H9 (cell line): ENCODE measurements around the gene RNF148. TPM values are rescaled to one million over a fixed set of nuclear protein-coding genes. Genes with fewer than 3 reads are reported as not detected.

ENCODE experiments used
- DNase-seq: peaks from one replicate; pipeline ENCODE4 v3.0.0-alpha.2; 2017
- H2AFZ ChIP-seq: one replicate; pipeline ENCODE4 v1.6.1; 2013; ENCODE audit warnings: mild to moderate bottlenecking, low read length, control low read depth, moderate library complexity
- H2AK5ac ChIP-seq: 2 replicates; pipeline ENCODE4 v1.6.1; 2013; ENCODE audit warnings: low read length, control low read depth, mixed read lengths; ENCODE audit not compliant: insufficient read length
- H2BK120ac ChIP-seq: one replicate; pipeline ENCODE4 v1.6.1; 2013; ENCODE audit warnings: low read depth, mild to moderate bottlenecking, low read length, control low read depth, inconsistent platforms; ENCODE audit not compliant: poor library complexity, severe bottlenecking
- H2BK12ac ChIP-seq: 2 replicates; pipeline ENCODE4 v1.6.1; 2013; ENCODE audit warnings: low read length, control low read depth, mixed read lengths, low read depth; ENCODE audit not compliant: insufficient read length
- H2BK15ac ChIP-seq: 2 replicates; pipeline ENCODE4 v1.6.1; 2013; ENCODE audit warnings: low read depth, low read length, control low read depth
- H2BK20ac ChIP-seq: one replicate; pipeline ENCODE4 v1.6.1; 2013; ENCODE audit warnings: low read depth, mild to moderate bottlenecking, low read length, control low read depth, inconsistent platforms; ENCODE audit not compliant: poor library complexity, severe bottlenecking
- H2BK5ac ChIP-seq: 2 replicates; pipeline ENCODE4 v1.6.1; 2013; ENCODE audit warnings: low read length, control low read depth, mixed read lengths; ENCODE audit not compliant: insufficient read length
- H3K14ac ChIP-seq: 2 replicates; pipeline ENCODE4 v1.6.1; 2013; ENCODE audit warnings: low read length, control low read depth; ENCODE audit not compliant: insufficient read depth
- H3K18ac ChIP-seq: 2 replicates; pipeline ENCODE4 v1.6.1; 2013; ENCODE audit warnings: low read depth, mild to moderate bottlenecking, mixed read lengths, low read length, control low read depth; ENCODE audit not compliant: insufficient read length
- H3K23ac ChIP-seq: 2 replicates; pipeline ENCODE4 v1.6.1; 2013; ENCODE audit warnings: low read length, control low read depth, mixed read lengths, low read depth; ENCODE audit not compliant: insufficient read length
- H3K23me2 ChIP-seq: 2 replicates; pipeline ENCODE4 v1.6.1; 2013; ENCODE audit warnings: low read depth, mild to moderate bottlenecking, mixed read lengths, low read length, control low read depth; ENCODE audit not compliant: insufficient read length, poor library complexity, severe bottlenecking
- H3K27ac ChIP-seq: 2 replicates; pipeline ENCODE4 v1.5.1; 2013; ENCODE audit warnings: low read length, control low read depth, mixed read lengths, low read depth; ENCODE audit not compliant: insufficient read length
- H3K27me3 ChIP-seq: 2 replicates; pipeline ENCODE4 v1.6.1; 2013; ENCODE audit warnings: low read length, control low read depth, inconsistent platforms; ENCODE audit not compliant: insufficient read depth
- H3K4ac ChIP-seq: 2 replicates; pipeline ENCODE4 v1.6.1; 2013; ENCODE audit warnings: low read depth, mild to moderate bottlenecking, control low read depth, inconsistent platforms, low read length, moderate library complexity
- H3K4me1 ChIP-seq: 2 replicates; pipeline ENCODE4 v1.6.1; 2013; ENCODE audit warnings: low read length, control low read depth, inconsistent platforms; ENCODE audit not compliant: insufficient read depth
- H3K4me2 ChIP-seq: 2 replicates; pipeline ENCODE4 v1.6.1; 2013; ENCODE audit warnings: low read length, control low read depth, mixed read lengths; ENCODE audit not compliant: insufficient read length, insufficient read depth
- H3K56ac ChIP-seq: 2 replicates; pipeline ENCODE4 v1.6.1; 2013; ENCODE audit warnings: low read depth, mild to moderate bottlenecking, mixed read lengths, low read length, control low read depth; ENCODE audit not compliant: insufficient read length
- H3K79me1 ChIP-seq: 2 replicates; pipeline ENCODE4 v1.6.1; 2013; ENCODE audit warnings: low read depth, mild to moderate bottlenecking, moderate library complexity, low read length, control low read depth, inconsistent platforms; ENCODE audit not compliant: insufficient read depth, poor library complexity, severe bottlenecking
- H3K79me2 ChIP-seq: 2 replicates; pipeline ENCODE4 v1.6.1; 2013; ENCODE audit warnings: low read length, control low read depth, inconsistent platforms; ENCODE audit not compliant: insufficient read depth
- H3K9ac ChIP-seq: 2 replicates; pipeline ENCODE4 v1.6.1; 2013; ENCODE audit warnings: low read length, control low read depth, mixed read lengths; ENCODE audit not compliant: insufficient read length; ENCODE audit errors: extremely low read depth
- H3K9me3 ChIP-seq: one replicate; pipeline ENCODE4 v1.6.1; 2013; ENCODE audit warnings: low read depth, low read length, inconsistent platforms; ENCODE audit not compliant: control insufficient read depth
- H3T11ph ChIP-seq: one replicate; pipeline ENCODE4 v1.6.1; 2013; ENCODE audit warnings: mild to moderate bottlenecking, low read length, control low read depth, inconsistent platforms
- H4K20me1 ChIP-seq: one replicate; pipeline ENCODE4 v1.6.1; 2013; ENCODE audit not compliant: control insufficient read depth, insufficient read length, insufficient read depth
- H4K5ac ChIP-seq: 2 replicates; pipeline ENCODE4 v1.6.1; 2013; ENCODE audit warnings: low read depth, mild to moderate bottlenecking, mixed read lengths, low read length, control low read depth; ENCODE audit not compliant: insufficient read length
- H4K8ac ChIP-seq: replicated peaks from 2 replicates; pipeline ENCODE4 v1.6.1; 2013; ENCODE audit warnings: low read length, control low read depth, mixed read lengths, low read depth; ENCODE audit not compliant: insufficient read length
- H4K91ac ChIP-seq: 2 replicates; pipeline ENCODE4 v1.6.1; 2013; ENCODE audit warnings: low read depth, mild to moderate bottlenecking, moderate library complexity, mixed read lengths, low read length, control low read depth; ENCODE audit not compliant: insufficient read length
- H3K27ac Mint-ChIP-seq, 3 experiments: 2 replicates in 2 of 3; 3 replicates in 1 of 3; pipeline ENCODE4 v1.8.0; 2020 to 2021; ENCODE audit warnings: mixed read lengths in 3 of 3, mild to moderate bottlenecking in 1 of 3, moderate library complexity in 1 of 3
- H3K27me3 Mint-ChIP-seq: 2 replicates; pipeline ENCODE4 v1.8.0; 2021; ENCODE audit warnings: low read depth, mild to moderate bottlenecking, moderate library complexity, mixed read lengths
- H3K36me3 Mint-ChIP-seq, 3 experiments: 2 replicates in 2 of 3; 3 replicates in 1 of 3; pipeline ENCODE4 v1.8.0; 2020 to 2021; ENCODE audit warnings: low read depth in 3 of 3, mixed read lengths in 3 of 3; ENCODE audit not compliant: insufficient read depth in 1 of 3
- H3K4me1 Mint-ChIP-seq, 2 experiments: 2 replicates each; pipeline ENCODE4 v1.8.0; 2020; ENCODE audit warnings: mixed read lengths in 2 of 2
- H3K4me3 Mint-ChIP-seq, 2 experiments: 2 replicates in 1 of 2; 3 replicates in 1 of 2; pipeline ENCODE4 v1.8.0; 2020 to 2021; ENCODE audit warnings: mild to moderate bottlenecking in 2 of 2, mixed read lengths in 2 of 2, moderate library complexity in 1 of 2
- H3K9me3 Mint-ChIP-seq, 2 experiments: 2 replicates in 1 of 2; 3 replicates in 1 of 2; pipeline ENCODE4 v1.8.0; 2020; ENCODE audit warnings: mild to moderate bottlenecking in 2 of 2, mixed read lengths in 2 of 2, moderate library complexity in 1 of 2
- CTCF ChIP-seq: fragments of 200-600 bp; sonication (generic); conservative IDR thresholded peaks from 3 replicates; pipeline ENCODE4 v1.8.0; 2021; ENCODE audit warnings: antibody characterized with exemption, mild to moderate bottlenecking
- total RNA-seq: library from RNA; stranded (reverse); gene quantifications from 2 replicates; pipeline ENCODE4 v1.2.1, GENCODE V29; 2021

The RNF148 gene
- total RNA-seq, 1 experiment from 2014 or later, result 0.39 TPM

- H3K23me2 ChIP-seq, result no peaks in the 10 kb centered on the region
- H3K9ac ChIP-seq, result no peak overlapping the region
- no peak overlapping the region for H2BK20ac ChIP-seq
- Mint-ChIP-seq H3K9me3 (no peaks in the 10 kb centered on the region), H3K4me1 (peaks cover 60 to 63% of the 10 kb centered on the region in 2 experiments), H3K36me3 (no peaks in the 10 kb centered on the region), H3K27me3 (no peaks in the 10 kb centered on the region), H3K4me3 (no peak overlapping the region), H3K27ac (0 out of 7 replicates have a peak overlapping the region, but pooled peaks of 2 of the 3 experiments have one; percentile 25 to 26)
- no peak overlapping the region for H4K91ac ChIP-seq
- no peak overlapping the region for H3K23ac ChIP-seq
- H3K79me2 ChIP-seq, result no peaks in the 10 kb centered on the region
- H3K56ac ChIP-seq, result no peak overlapping the region
- H2BK5ac ChIP-seq, result no peak overlapping the region
- H3K4ac ChIP-seq, result no peak overlapping the region
- H4K20me1 ChIP-seq, result no peaks in the 10 kb centered on the region
- no peak overlapping the region for H2AFZ ChIP-seq
- no peaks in the 10 kb centered on the region for H3K79me1 ChIP-seq
- no peaks in the 10 kb centered on the region for H3K9me3 ChIP-seq
- H4K5ac ChIP-seq, result no peak overlapping the region
- no peak overlapping the region for H2BK15ac ChIP-seq
- H3K18ac ChIP-seq, result no peak overlapping the region
- no peak overlapping the region for H4K8ac ChIP-seq
- no peak overlapping the region for H3T11ph ChIP-seq
- no peak overlapping the region for H3K14ac ChIP-seq
- no peaks in the 10 kb centered on the region for H3K27me3 ChIP-seq
- no peak overlapping the region for H2BK120ac ChIP-seq
- no peak for TF ChIP-seq CTCF
- no peak overlapping the region for H2AK5ac ChIP-seq
- H3K4me1 ChIP-seq, result peaks cover 5% of the 10 kb centered on the region
- no peak for DNase-seq
- no peak overlapping the region for H2BK12ac ChIP-seq
- no peak overlapping the region for H3K27ac ChIP-seq
- H3K4me2 ChIP-seq, result no peak overlapping the region
Observed at GRCh38 chr7:122743211-122743610, 40.5 kb upstream of the RNF148 start.
